Neural progenitor cell (in vitro differentiated cells): ENCODE results near the gene PSMB7. TPM values are rescaled to one million over a fixed set of nuclear protein-coding genes. Genes with fewer than 3 reads are reported as not detected.

Experiments used
- DNase-seq: peaks from one replicate; pipeline ENCODE4 v3.0.0-alpha.2; 2016; ENCODE audit warnings: low spot score
- H2AFZ ChIP-seq: fragments of 200-600 bp; sonication (generic); replicated peaks from 2 replicates; pipeline ENCODE4 v1.6.1; 2016; ENCODE audit warnings: antibody characterized with exemption
- H3F3A ChIP-seq: fragments of 200-600 bp; sonication (generic); 2 replicates; pipeline ENCODE4 v1.6.1; 2016; ENCODE audit warnings: antibody characterized with exemption, low read depth
- H3K27ac ChIP-seq: fragments of 200-600 bp; sonication (generic); 2 replicates; pipeline ENCODE4 v1.5.1; 2016; ENCODE audit warnings: mild to moderate bottlenecking
- H3K27me3 ChIP-seq: fragments of 200-600 bp; sonication (generic); 2 replicates; pipeline ENCODE4 v1.6.1; 2016; ENCODE audit warnings: mild to moderate bottlenecking, moderate library complexity
- H3K36me3 ChIP-seq: fragments of 200-600 bp; sonication (generic); 2 replicates; pipeline ENCODE4 v1.5.1; 2016
- H3K4me1 ChIP-seq: fragments of 200-600 bp; sonication (generic); 2 replicates; pipeline ENCODE4 v1.6.1; 2016; ENCODE audit warnings: mixed run types
- H3K4me2 ChIP-seq: fragments of 200-600 bp; sonication (generic); 2 replicates; pipeline ENCODE4 v1.6.1; 2016
- H3K4me3 ChIP-seq: fragments of 200-600 bp; sonication (generic); 2 replicates; pipeline ENCODE4 v1.5.1; 2016
- H3K79me2 ChIP-seq: fragments of 200-600 bp; sonication (generic); 2 replicates; pipeline ENCODE4 v1.6.1; 2016; ENCODE audit warnings: low read depth
- H3K9ac ChIP-seq: fragments of 200-600 bp; sonication (generic); 2 replicates; pipeline ENCODE4 v1.6.1; 2016
- H3K9me3 ChIP-seq: fragments of 200-600 bp; sonication (generic); 2 replicates; pipeline ENCODE4 v1.5.1; 2016; ENCODE audit warnings: low read depth
- H4K20me1 ChIP-seq: fragments of 200-600 bp; sonication (generic); 2 replicates; pipeline ENCODE4 v1.6.1; 2016; ENCODE audit warnings: low read depth
- H3K27ac Mint-ChIP-seq: 3 replicates; pipeline ENCODE4 v1.8.0; 2021; ENCODE audit warnings: mixed read lengths
- H3K27me3 Mint-ChIP-seq: 2 replicates; pipeline ENCODE4 v1.8.0; 2022; ENCODE audit warnings: low read depth, mild to moderate bottlenecking, inconsistent platforms, moderate library complexity, mixed read lengths; ENCODE audit not compliant: insufficient read depth
- H3K36me3 Mint-ChIP-seq: 3 replicates; pipeline ENCODE4 v1.8.0; 2021; ENCODE audit warnings: mixed read lengths
- H3K4me1 Mint-ChIP-seq: 3 replicates; pipeline ENCODE4 v1.8.0; 2021; ENCODE audit warnings: mixed read lengths
- H3K4me3 Mint-ChIP-seq: 3 replicates; pipeline ENCODE4 v1.8.0; 2021; ENCODE audit warnings: mild to moderate bottlenecking, moderate library complexity, mixed read lengths
- H3K9me3 Mint-ChIP-seq: 3 replicates; pipeline ENCODE4 v1.8.0; 2020; ENCODE audit warnings: mixed read lengths
- CTCF ChIP-seq: fragments of 200-600 bp; sonication (generic); IDR thresholded peaks from 2 replicates; pipeline ENCODE4 v1.5.1; 2017; ENCODE audit warnings: antibody characterized with exemption, mild to moderate bottlenecking
- EZH2 ChIP-seq: fragments of 200-600 bp; sonication (generic); IDR thresholded peaks from 2 replicates; pipeline ENCODE4 v1.6.1; 2017; ENCODE audit warnings: antibody characterized with exemption, mild to moderate bottlenecking, moderate library complexity
- EZH2phosphoT487 ChIP-seq: fragments of 200-600 bp; sonication (generic); IDR thresholded peaks from 2 replicates; pipeline ENCODE4 v1.6.1; 2017; ENCODE audit warnings: antibody characterized with exemption
- total RNA-seq: library from RNA; depleted of rRNA; stranded (reverse); fragments of >200 nt; gene quantifications from 2 replicates; pipeline ENCODE4 v1.2.3, GENCODE V29; 2015; ENCODE audit warnings: low replicate concordance

The PSMB7 gene
- total RNA-seq, 1 donor from 2014 or later: 249 TPM

- no peak overlapping the region for H3K27ac Mint-ChIP-seq
- no peaks in the 10 kb centered on the region for H3K9me3 Mint-ChIP-seq
- Histone ChIP-seq H3K4me1 (no peaks in the 10 kb centered on the region), H3K9ac (no peak overlapping the region), H4K20me1 (peaks cover 3% of the 10 kb centered on the region), H3K27me3 (peaks cover 19% of the 10 kb centered on the region), H3F3A (no peaks in the 10 kb centered on the region), H3K79me2 (no peaks in the 10 kb centered on the region), H3K4me2 (no peak overlapping the region), H3K4me3 (no peak overlapping the region), H3K9me3 (no peaks in the 10 kb centered on the region), H2AFZ (no peak overlapping the region), H3K27ac (no peak overlapping the region), H3K36me3 (no peaks in the 10 kb centered on the region)
- peaks cover 13% of the 10 kb centered on the region for H3K27me3 Mint-ChIP-seq
- no peaks in the 10 kb centered on the region for H3K4me1 Mint-ChIP-seq
- no peaks in the 10 kb centered on the region for H3K36me3 Mint-ChIP-seq
- DNase-seq: no peak
- TF ChIP-seq CTCF (no peak), EZH2phosphoT487 (no peak), EZH2 (no peak)
- peak overlapping the region; percentile 43 for H3K4me3 Mint-ChIP-seq
Measured at GRCh38 chr9:124457887-124458431, 42.7 kb upstream of the PSMB7 start.

GRCh38 chr9:124457079-124457886 is 42.0 kb upstream of the PSMB7 start:
- no peak overlapping the region for H3K9ac ChIP-seq
- H3K79me2 ChIP-seq: no peaks in the 10 kb centered on the region
- no peak for TF ChIP-seq CTCF
- peaks cover 23% of the 10 kb centered on the region for H3K27me3 ChIP-seq
- no peak overlapping the region for H2AFZ ChIP-seq
- H3K27ac ChIP-seq: no peak overlapping the region
- H3K4me2 ChIP-seq: no peak overlapping the region
- H3K36me3 ChIP-seq: no peaks in the 10 kb centered on the region
- peaks cover 3% of the 10 kb centered on the region for H4K20me1 ChIP-seq
- H3K36me3 Mint-ChIP-seq: no peaks in the 10 kb centered on the region
- no peaks in the 10 kb centered on the region for H3F3A ChIP-seq
- no peak overlapping the region for H3K4me3 ChIP-seq
- no peaks in the 10 kb centered on the region for H3K4me1 ChIP-seq
- H3K9me3 ChIP-seq: no peaks in the 10 kb centered on the region
- H3K4me3 Mint-ChIP-seq: peak overlapping the region; percentile 43
- H3K4me1 Mint-ChIP-seq: no peaks in the 10 kb centered on the region
- H3K27ac Mint-ChIP-seq: peak overlapping the region; percentile 20
- no peak for DNase-seq
- H3K27me3 Mint-ChIP-seq: peaks cover 19% of the 10 kb centered on the region
- no peaks in the 10 kb centered on the region for H3K9me3 Mint-ChIP-seq

- Mint-ChIP-seq H3K4me3 (no peak overlapping the region), H3K27me3 (peaks cover 24% of the 10 kb centered on the region), H3K27ac (peak overlapping the region; percentile 20), H3K36me3 (no peaks in the 10 kb centered on the region), H3K9me3 (no peaks in the 10 kb centered on the region), H3K4me1 (peaks cover 1% of the 10 kb centered on the region)
- Histone ChIP-seq H3K79me2 (no peaks in the 10 kb centered on the region), H3K4me1 (peaks cover under 1% of the 10 kb centered on the region), H3K27me3 (peaks cover 31% of the 10 kb centered on the region), H3K9me3 (no peaks in the 10 kb centered on the region), H3K27ac (no peak overlapping the region), H2AFZ (no peak overlapping the region), H3K36me3 (no peaks in the 10 kb centered on the region), H4K20me1 (peaks cover 3% of the 10 kb centered on the region), H3F3A (no peaks in the 10 kb centered on the region), H3K4me3 (no peak overlapping the region), H3K9ac (no peak overlapping the region), H3K4me2 (no peak overlapping the region)
- no peak for DNase-seq
- no peak for TF ChIP-seq CTCF
- TF ChIP-seq EZH2phosphoT487: no peak
- TF ChIP-seq EZH2: no peak
Measured at GRCh38 chr9:124456341-124457078, 41.3 kb upstream of the PSMB7 start.
